Muscle of leg (tissue), 11 donors: ENCODE data around the gene NDUFAF3. TPM values are rescaled to one million over a fixed set of nuclear protein-coding genes. Genes with fewer than 3 reads are reported as not detected.
A peak's percentile ranks its signal among the peaks of the same experiment; 100 is the strongest.

ENCODE experiments used
- DNase-seq: peaks from one replicate; pipeline ENCODE4 v3.0.0; 2013
- H3K27ac ChIP-seq: one replicate; pipeline ENCODE4 v1.5.1; 2013; ENCODE audit warnings: mild to moderate bottlenecking, low read length, control low read depth
- H3K27me3 ChIP-seq: one replicate; pipeline ENCODE4 v1.6.1; 2013; ENCODE audit warnings: low read length; ENCODE audit not compliant: control insufficient read depth, insufficient read depth
- H3K36me3 ChIP-seq: one replicate; pipeline ENCODE4 v1.6.1; 2013; ENCODE audit warnings: low read length; ENCODE audit not compliant: control insufficient read depth, insufficient read depth
- H3K4me1 ChIP-seq: one replicate; pipeline ENCODE4 v1.6.1; 2013; ENCODE audit warnings: low read length; ENCODE audit not compliant: control insufficient read depth, insufficient read depth
- H3K4me3 ChIP-seq: one replicate; pipeline ENCODE4 v1.5.1; 2013; ENCODE audit warnings: low read length, control low read depth
- H3K9me3 ChIP-seq: replicated peaks from 2 replicates; pipeline ENCODE4 v1.6.1; 2013; ENCODE audit warnings: low read depth, low read length; ENCODE audit not compliant: control insufficient read depth
- WGBS: methylation state at CpG from one replicate; pipeline ENCODE4 v1.1.5; 2013; ENCODE audit warnings: missing lambda C conversion rate; ENCODE audit not compliant: insufficient coverage; 5-methylcytosine and 5-hydroxymethylcytosine counted together
- polyA plus RNA-seq, 8 donors: library from polyadenylated mRNA; unstranded; fragments of 120-200 nt; gene quantifications; one replicate each; pipeline versions ENCODE4 v1.2.1 to v1.2.3, GENCODE V29; 2013; ENCODE audit warnings: inconsistent platforms in 1 of 8, low replicate concordance in 1 of 8; ENCODE audit not compliant: insufficient read length in 8 of 8, insufficient read depth in 1 of 8
- total RNA-seq: library from RNA; stranded (reverse); fragments of 120-200 nt; gene quantifications from one replicate; pipeline ENCODE4 v1.2.4, GENCODE V29; 2013

The NDUFAF3 gene
- total and polyA plus RNA-seq, 9 donors: 46.8 to 64.1 (median 51.4) TPM

DNA sequence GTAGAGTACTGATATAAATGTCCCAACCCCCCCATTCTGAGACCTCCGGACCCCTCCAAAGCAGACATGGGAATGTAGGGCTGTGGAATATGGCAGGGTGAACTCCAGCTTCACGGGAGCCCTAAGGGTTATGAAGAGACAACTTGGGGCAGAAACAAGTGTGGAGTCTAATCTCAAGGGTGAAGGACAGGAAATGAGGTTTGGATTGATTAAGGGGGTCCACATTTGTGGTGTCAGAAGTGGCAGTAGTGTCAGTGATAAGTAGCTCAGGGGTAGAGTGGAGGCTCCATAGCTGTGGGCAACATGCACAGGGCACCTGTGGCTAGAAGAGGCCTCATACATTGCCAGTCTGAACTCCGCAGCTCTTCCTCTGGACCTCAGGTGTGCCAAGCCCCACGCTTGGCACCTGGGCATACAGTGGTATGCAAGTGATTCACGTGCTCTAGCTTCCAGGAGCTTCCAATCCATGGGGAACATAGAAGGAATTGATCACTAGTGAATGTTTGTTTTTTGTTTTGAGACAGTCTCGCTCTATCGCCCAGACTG lies 36.0 kb upstream of the NDUFAF3 start:
- DNase-seq: no peak
- H3K27ac ChIP-seq: no peak overlapping the region
- H3K4me1 ChIP-seq: peaks cover 11% of the 10 kb centered on the region
- no peaks in the 10 kb centered on the region for H3K27me3 ChIP-seq
- WGBS: 89% methylated on average over 5 of the region's 7 CpGs
- no peak overlapping the region for H3K4me3 ChIP-seq
- peaks cover 47% of the 10 kb centered on the region for H3K36me3 ChIP-seq
- H3K9me3 ChIP-seq: no peaks in the 10 kb centered on the region

DNA sequence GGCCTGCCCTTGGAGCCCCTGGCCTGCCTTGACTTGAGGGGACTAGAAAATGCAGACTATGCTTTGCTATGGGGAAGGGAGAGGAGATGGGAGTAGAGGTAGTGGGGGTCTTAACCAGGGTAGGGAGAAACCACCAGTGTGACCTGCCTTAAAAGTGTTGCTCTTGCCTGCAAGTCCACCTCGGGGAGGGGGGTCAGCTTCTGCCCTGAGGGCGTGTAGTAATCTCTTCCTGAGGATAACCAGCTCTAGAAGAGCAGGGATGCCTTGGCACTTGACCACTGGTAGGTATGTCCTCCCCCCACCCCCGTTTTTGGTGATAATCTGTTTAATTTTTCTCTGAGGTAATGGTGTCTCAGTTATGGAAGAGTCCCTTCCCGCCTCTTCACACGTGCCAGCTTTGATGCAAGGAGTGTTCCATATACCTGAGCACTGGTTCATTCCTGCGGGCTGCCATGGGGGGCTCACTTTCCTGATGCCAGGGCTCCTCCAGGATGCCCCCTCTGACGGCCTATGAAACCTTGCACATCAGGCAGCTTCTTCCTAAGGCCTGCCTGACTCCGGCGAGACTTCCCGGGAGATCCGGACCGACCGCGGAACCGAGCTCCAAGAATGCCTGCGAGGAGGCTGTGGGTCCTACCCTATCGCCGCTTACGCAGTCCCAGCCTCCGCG lies 32.7 kb upstream of the NDUFAF3 start:
- Histone ChIP-seq H3K27ac (peak overlapping the region; percentile 94), H3K4me1 (peaks cover 19% of the 10 kb centered on the region), H3K4me3 (peak overlapping the region; percentile 63), H3K36me3 (peaks cover 22% of the 10 kb centered on the region), H3K9me3 (no peaks in the 10 kb centered on the region), H3K27me3 (no peaks in the 10 kb centered on the region)
- under 1% methylated on average over 16 of the region's 21 CpGs for WGBS
- no peak for DNase-seq

DNA sequence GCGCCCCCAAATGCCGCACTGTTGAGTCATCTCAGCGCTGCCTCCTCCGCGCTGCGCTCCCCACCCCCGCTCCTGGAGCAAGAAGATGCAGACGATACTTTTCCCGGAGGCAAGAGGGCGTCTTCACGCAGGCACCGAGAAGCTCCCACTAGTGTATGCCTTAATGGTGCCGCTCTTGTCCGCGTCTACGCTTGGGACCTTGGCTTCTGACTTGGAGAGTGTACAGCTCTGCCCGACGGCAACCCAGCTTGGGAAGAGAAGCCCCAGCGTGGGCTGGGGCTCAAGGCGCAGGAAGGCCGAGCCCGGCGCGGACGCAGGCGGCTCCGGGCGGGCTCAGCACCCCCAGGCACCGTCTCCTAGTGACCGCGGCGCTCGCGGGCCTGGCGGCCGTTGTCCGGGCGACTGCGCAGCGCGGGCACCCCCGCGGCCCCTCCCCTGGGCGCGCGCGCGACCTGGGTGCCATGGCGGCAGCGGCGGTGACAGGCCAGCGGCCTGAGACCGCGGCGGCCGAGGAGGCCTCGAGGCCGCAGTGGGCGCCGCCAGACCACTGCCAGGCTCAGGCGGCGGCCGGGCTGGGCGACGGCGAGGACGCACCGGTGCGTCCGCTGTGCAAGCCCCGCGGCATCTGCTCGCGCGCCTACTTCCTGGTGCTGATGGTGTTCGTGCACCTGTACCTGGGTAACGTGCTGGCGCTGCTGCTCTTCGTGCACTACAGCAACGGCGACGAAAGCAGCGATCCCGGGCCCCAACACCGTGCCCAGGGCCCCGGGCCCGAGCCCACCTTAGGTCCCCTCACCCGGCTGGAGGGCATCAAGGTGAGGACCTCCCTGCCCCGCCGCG lies 31.9 kb upstream of the NDUFAF3 start, which contains the start of gene P4HTM:
P4HTM (plus strand) TSS at position 446 of the 840 bp plus-strand sequence; CDS start at position 462, 16 bp downstream.
- Histone ChIP-seq H3K4me1 (peaks cover 19% of the 10 kb centered on the region), H3K36me3 (peaks cover 16% of the 10 kb centered on the region), H3K9me3 (no peaks in the 10 kb centered on the region), H3K27me3 (no peaks in the 10 kb centered on the region), H3K27ac (peak within 1 kb of the TSS; percentile 94), H3K4me3 (peak within 1 kb of the TSS; percentile 70)
- peak; percentile 95 for DNase-seq
- WGBS: under 1% methylated on average over 91 of the region's 91 CpGs

DNA sequence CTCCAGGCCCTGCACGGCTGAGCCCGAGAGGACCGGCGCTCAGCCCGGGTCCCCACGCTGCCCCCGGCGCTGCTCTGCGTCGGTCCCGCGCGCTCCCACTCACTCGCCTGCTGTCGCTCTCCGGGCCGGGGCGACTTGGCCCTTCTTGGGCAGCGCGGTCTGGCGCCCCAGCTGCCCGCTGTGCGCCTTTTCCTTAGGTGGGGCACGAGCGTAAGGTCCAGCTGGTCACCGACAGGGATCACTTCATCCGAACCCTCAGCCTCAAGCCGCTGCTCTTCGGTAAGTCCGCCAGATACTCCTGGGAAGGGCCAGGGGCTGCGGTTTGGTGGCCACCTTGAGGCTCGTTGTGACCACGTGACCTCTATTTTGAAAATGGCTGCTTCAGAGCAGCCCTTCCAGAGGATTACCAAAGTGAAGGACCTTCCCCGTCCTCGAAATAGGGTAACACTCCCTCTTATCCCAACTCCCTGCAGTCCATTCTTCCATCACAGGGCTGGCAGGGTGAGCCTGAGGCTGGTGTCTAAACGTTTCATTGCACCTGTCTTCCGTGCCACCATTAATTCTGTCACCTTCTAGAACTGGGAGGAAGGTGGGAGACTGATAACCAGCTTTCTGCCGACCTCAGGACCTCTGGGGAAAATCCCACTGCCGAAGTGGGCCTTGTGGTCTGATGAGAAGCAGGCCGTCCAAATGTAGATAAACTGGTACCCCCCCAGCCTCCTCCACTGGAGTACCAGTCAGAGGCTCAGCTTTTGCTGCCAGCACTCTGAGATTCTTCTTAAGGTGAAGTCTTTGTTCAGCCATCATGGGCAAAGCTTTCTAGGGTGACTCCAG lies 31.1 kb upstream of the NDUFAF3 start:
- H3K4me1 ChIP-seq: peaks cover 19% of the 10 kb centered on the region
- peak overlapping the region; percentile 70 for H3K4me3 ChIP-seq
- DNase-seq: no peak
- peak overlapping the region; percentile 9 for H3K27ac ChIP-seq
- H3K27me3 ChIP-seq: no peaks in the 10 kb centered on the region
- no peaks in the 10 kb centered on the region for H3K9me3 ChIP-seq
- peaks cover 7% of the 10 kb centered on the region for H3K36me3 ChIP-seq
- WGBS: 4% methylated on average over 36 of the region's 40 CpGs

DNA sequence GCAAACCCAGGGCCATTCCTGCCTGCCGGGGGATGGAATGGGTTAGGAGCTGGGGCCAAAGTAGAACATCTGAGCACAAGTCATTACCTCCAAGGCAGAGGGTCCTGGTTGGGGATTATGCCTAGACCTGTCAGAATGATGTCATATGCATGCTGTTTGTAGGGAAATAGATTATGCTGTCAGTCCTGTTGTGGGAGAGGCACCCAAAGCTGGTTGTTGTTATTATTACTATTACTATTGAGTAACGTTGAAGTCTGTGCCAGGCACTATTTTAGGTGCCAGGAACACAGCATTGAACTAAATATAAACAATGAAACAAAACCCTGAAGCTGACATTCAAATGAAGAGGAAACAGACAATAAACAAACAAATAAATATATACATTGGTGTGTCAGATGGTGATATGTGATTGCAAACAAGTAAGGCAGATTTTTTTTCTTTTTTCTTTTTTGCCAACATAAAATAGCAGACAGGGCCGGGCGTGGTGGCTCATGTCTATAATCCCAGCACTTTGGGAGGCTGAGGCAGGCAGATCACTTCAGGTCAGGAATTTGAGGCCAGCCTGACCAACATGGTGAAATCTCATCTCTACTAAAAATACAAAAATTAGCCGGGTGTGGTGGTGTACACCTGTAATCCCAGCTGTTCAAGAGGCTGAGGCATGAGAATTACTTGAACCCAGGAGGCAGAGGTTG lies 29.9 kb upstream of the NDUFAF3 start:
- no peak overlapping the region for H3K4me3 ChIP-seq
- H3K36me3 ChIP-seq: peaks cover 11% of the 10 kb centered on the region
- DNase-seq: no peak
- WGBS: 94% methylated on average over 3 of the region's 5 CpGs
- no peak overlapping the region for H3K27ac ChIP-seq
- no peaks in the 10 kb centered on the region for H3K9me3 ChIP-seq
- H3K27me3 ChIP-seq: no peaks in the 10 kb centered on the region
- H3K4me1 ChIP-seq: peaks cover 19% of the 10 kb centered on the region

DNA sequence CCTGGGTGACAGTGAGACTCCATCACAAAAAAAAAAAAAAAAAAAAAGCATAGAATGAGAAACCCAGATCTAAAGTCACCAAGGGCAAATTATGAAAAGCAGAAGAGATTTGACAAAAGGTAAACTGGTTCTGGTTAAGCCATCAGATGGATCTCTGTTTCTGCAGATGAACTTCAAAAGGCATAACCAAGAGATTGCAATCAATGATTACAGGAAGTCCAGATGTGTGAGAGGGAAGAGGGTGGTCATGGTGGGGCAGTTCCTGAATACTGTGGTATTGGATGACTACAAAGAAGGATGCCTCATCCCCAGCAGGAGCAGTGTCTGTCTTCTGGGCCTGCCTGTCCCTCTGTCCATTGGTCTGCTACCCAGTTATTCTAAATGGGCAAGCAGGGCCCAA lies 28.1 kb upstream of the NDUFAF3 start:
- Histone ChIP-seq H3K36me3 (peaks cover 13% of the 10 kb centered on the region), H3K9me3 (no peaks in the 10 kb centered on the region), H3K4me3 (no peak overlapping the region), H3K27me3 (no peaks in the 10 kb centered on the region), H3K27ac (no peak overlapping the region), H3K4me1 (peaks cover 19% of the 10 kb centered on the region)
- DNase-seq: no peak

DNA sequence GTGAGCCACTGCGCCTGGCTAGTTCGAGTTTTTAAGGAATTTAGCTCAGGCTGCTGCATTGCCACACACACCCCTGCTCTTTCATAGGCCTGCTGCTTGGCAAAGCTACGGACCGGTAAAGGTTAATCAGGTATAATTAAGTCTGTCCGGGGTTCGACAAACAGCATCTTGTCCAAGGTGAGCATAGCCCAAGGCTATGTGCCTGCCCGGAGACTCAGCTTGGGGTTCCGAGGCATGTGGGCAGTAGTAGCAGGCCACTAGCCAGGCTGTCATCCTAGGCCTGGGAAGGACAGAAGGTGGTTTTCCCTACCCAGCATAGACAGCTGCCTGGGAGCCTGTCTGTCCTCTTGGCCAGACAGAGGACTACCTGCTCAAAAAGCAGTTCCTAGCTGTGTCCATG lies 25.3 kb upstream of the NDUFAF3 start:
- Histone ChIP-seq H3K27ac (no peak overlapping the region), H3K9me3 (no peaks in the 10 kb centered on the region), H3K4me3 (no peak overlapping the region), H3K27me3 (no peaks in the 10 kb centered on the region), H3K4me1 (peaks cover 2% of the 10 kb centered on the region), H3K36me3 (peaks cover 13% of the 10 kb centered on the region)
- DNase-seq: no peak
- WGBS: 89% methylated on average over 8 of the region's 8 CpGs

DNA sequence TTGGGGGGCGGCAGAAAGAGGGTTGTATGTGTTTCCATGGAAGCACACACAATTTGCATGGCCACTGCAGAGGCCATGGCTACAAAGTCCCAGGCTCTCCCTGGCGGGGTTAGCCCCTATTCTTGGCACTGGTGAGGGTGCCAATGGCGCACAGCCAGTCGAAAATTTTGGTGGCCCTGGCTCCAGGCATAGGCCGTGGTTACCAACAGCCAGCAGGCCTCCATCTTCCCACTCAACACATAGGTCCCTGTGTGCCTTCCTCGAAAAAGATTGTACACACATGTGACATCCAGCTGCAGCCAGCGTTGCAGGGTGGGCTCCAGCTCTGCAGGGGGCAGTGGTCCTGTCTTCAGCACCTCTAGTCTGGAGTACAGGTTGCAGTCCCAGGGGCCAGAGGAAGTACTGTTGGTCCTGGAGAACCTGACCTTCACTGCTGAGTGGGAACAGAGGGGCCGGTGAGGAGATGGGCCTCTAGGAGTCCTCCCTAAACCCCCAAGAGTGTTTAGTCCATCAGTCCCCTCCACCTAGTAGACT lies 24.8 kb upstream of the NDUFAF3 start:
- no peaks in the 10 kb centered on the region for H3K4me1 ChIP-seq
- no peak overlapping the region for H3K4me3 ChIP-seq
- H3K27me3 ChIP-seq: no peaks in the 10 kb centered on the region
- DNase-seq: no peak
- H3K27ac ChIP-seq: no peak overlapping the region
- H3K9me3 ChIP-seq: no peaks in the 10 kb centered on the region
- 77% methylated on average over 6 of the region's 8 CpGs for WGBS
- H3K36me3 ChIP-seq: peaks cover 13% of the 10 kb centered on the region
